ENCODE results near the gene SRA1. TPM values are rescaled to one million over a fixed set of nuclear protein-coding genes. Genes with fewer than 3 reads are reported as not detected.

SRA1 gene
- total RNA-seq, 1 donor from 2014 or later: 27.4 TPM

- DNase-seq (no peak), ATAC-seq (no peak)
- intact Hi-C loops (cut with micrococcal nuclease): no loop called here
These were observed 835 bp downstream of the SRA1 start for GRCh38 chr5:140556438-140556837.

GRCh38 chr5:140555747-140556312 lies 1.4 kb downstream of the SRA1 start:
- ATAC-seq (no peak), DNase-seq (no peak)
- intact Hi-C loops (cut with micrococcal nuclease): no loop called here

GRCh38 chr5:140554454-140554853 lies 2.8 kb downstream of the SRA1 start:
- ATAC-seq (no peak), DNase-seq (no peak)
- intact Hi-C loops (cut with micrococcal nuclease): no loop called here

GRCh38 chr5:140553657-140554056 lies 3.6 kb downstream of the SRA1 start:
- intact Hi-C loops (cut with micrococcal nuclease): no loop called here
- ATAC-seq (no peak), DNase-seq (no peak)

GRCh38 chr5:140551872-140552271 lies 5.4 kb downstream of the SRA1 start:
- DNase-seq (no peak), ATAC-seq (no peak)
- intact Hi-C loops (cut with micrococcal nuclease): no loop called here

- intact Hi-C loops (cut with micrococcal nuclease): no loop called here
- ATAC-seq (no peak), DNase-seq (no peak)
These were observed 6.9 kb downstream of the SRA1 start for GRCh38 chr5:140550147-140551079.

GRCh38 chr5:140549237-140550144 lies 7.8 kb downstream of the SRA1 start:
- ATAC-seq (peak; percentile 22), DNase-seq (peak; percentile 51)
- intact Hi-C loops (cut with micrococcal nuclease): no loop called here

- intact Hi-C loops (cut with micrococcal nuclease): no loop called here
- DNase-seq (no peak), ATAC-seq (no peak)
These were observed 8.5 kb downstream of the SRA1 start for GRCh38 chr5:140548791-140549190.

- no peak for DNase-seq
- ATAC-seq: no peak
- intact Hi-C loops (cut with micrococcal nuclease): no loop called here
These were observed 9.0 kb downstream of the SRA1 start for GRCh38 chr5:140548300-140548688.

GRCh38 chr5:140547508-140548299 lies 9.6 kb downstream of the SRA1 start, which contains the start of gene EIF4EBP3:
TSS of gene EIF4EBP3 (plus strand) at chr5:140547662. CDS start at chr5:140547738, 76 bp downstream.
- ATAC-seq: peak; percentile 89
- DNase-seq: peak; percentile 98
- intact Hi-C loops (cut with micrococcal nuclease): no loop called here

GRCh38 chr5:140546851-140547507 lies 10.3 kb downstream of the SRA1 start:
- DNase-seq (no peak), ATAC-seq (peak; percentile 3)
- intact Hi-C loops (cut with micrococcal nuclease): no loop called here

- intact Hi-C loops (cut with micrococcal nuclease): no loop called here
- DNase-seq (no peak), ATAC-seq (no peak)
These were observed 11.7 kb downstream of the SRA1 start for GRCh38 chr5:140545606-140546005.

- intact Hi-C loops (cut with micrococcal nuclease): no loop called here
- DNase-seq (no peak), ATAC-seq (no peak)
These were observed 12.3 kb downstream of the SRA1 start for GRCh38 chr5:140544986-140545385.

GRCh38 chr5:140542972-140543371 lies 14.3 kb downstream of the SRA1 start:
- DNase-seq (no peak), ATAC-seq (no peak)
- intact Hi-C loops (cut with micrococcal nuclease): no loop called here

GRCh38 chr5:140540227-140540626 lies 17.0 kb downstream of the SRA1 start:
- DNase-seq: no peak
- intact Hi-C loops (cut with micrococcal nuclease): no loop called here
- ATAC-seq: no peak

GRCh38 chr5:140524003-140524402 lies 33.3 kb downstream of the SRA1 start:
- no peak for ATAC-seq
- intact Hi-C loops (cut with micrococcal nuclease): no loop called here
- DNase-seq: no peak

- intact Hi-C loops (cut with micrococcal nuclease): no loop called here
- DNase-seq (no peak), ATAC-seq (no peak)
These were observed 44.1 kb downstream of the SRA1 start for GRCh38 chr5:140513124-140513523.

GRCh38 chr5:140509898-140510297 lies 47.4 kb downstream of the SRA1 start:
- ATAC-seq (no peak), DNase-seq (no peak)
- intact Hi-C loops (cut with micrococcal nuclease): no loop called here
